ENCODE measurements around the gene PLCB4.
"Not testable (repeated sequence)": the region's sequence is repeated elsewhere in the genome, so short reads cannot be mapped to it uniquely, and the experiment has no call there.

The PLCB4 gene

GRCh38 chr20:9374072-9374471 is 305.2 kb downstream of the PLCB4 start:
- FAIRE-seq: peak; percentile 17

GRCh38 chr20:9374480-9374879 is 305.6 kb downstream of the PLCB4 start:
- no peak for FAIRE-seq

GRCh38 chr20:9375221-9375681 is 306.4 kb downstream of the PLCB4 start:
- no peak for FAIRE-seq

- no peak for FAIRE-seq
These were observed 308.1 kb downstream of the PLCB4 start for GRCh38 chr20:9377007-9377406.

- not testable (repeated sequence) for FAIRE-seq
These were observed 316.7 kb downstream of the PLCB4 start for GRCh38 chr20:9385345-9386310.

- FAIRE-seq: no peak
These were observed 319.4 kb downstream of the PLCB4 start for GRCh38 chr20:9388160-9388812.

GRCh38 chr20:9388813-9389161 is 319.9 kb downstream of the PLCB4 start:
- no peak for FAIRE-seq

- no peak for FAIRE-seq
These were observed 320.5 kb downstream of the PLCB4 start for GRCh38 chr20:9389346-9389745.

GRCh38 chr20:9390441-9390840 is 321.6 kb downstream of the PLCB4 start:
- no peak for FAIRE-seq

GRCh38 chr20:9392892-9393857 is 324.3 kb downstream of the PLCB4 start:
- no peak for FAIRE-seq

- FAIRE-seq: no peak
These were observed 327.1 kb downstream of the PLCB4 start for GRCh38 chr20:9395971-9396370.

- FAIRE-seq: no peak
These were observed 329.0 kb downstream of the PLCB4 start for GRCh38 chr20:9397928-9398327.

GRCh38 chr20:9398882-9399281 is 330.0 kb downstream of the PLCB4 start:
- peak; percentile 49 for FAIRE-seq

- FAIRE-seq: no peak
These were observed 330.4 kb downstream of the PLCB4 start for GRCh38 chr20:9399322-9399721.

- FAIRE-seq: no peak
These were observed 331.5 kb downstream of the PLCB4 start for GRCh38 chr20:9400171-9401025.

- FAIRE-seq: no peak
These were observed 332.5 kb downstream of the PLCB4 start for GRCh38 chr20:9401371-9401770.

GRCh38 chr20:9402141-9402540 is 333.3 kb downstream of the PLCB4 start:
- FAIRE-seq: no peak

GRCh38 chr20:9402546-9402945 is 333.7 kb downstream of the PLCB4 start:
- FAIRE-seq: no peak

GRCh38 chr20:9403448-9403847 is 334.6 kb downstream of the PLCB4 start:
- FAIRE-seq: no peak

- peak; percentile 99 for FAIRE-seq
These were observed 339.0 kb downstream of the PLCB4 start for GRCh38 chr20:9407805-9408421.
